HL-60 (cell line): Measurements from ENCODE around the gene SLC8A2.

Experiments used
- REST ChIP-seq: IDR thresholded peaks from 2 replicates; pipeline ENCODE4 v1.6.1; 2012; ENCODE audit warnings: low read depth; ENCODE audit not compliant: insufficient replicate concordance
- TF ChIP-seq, protein P1 (sequence below): IDR thresholded peaks from one replicate; pipeline ENCODE4 v1.5.1; 2011; ENCODE audit warnings: low read length, control low read depth, inconsistent platforms; ENCODE audit not compliant: insufficient read depth

GRCh38 chr19:47489072-47489914 lies 17.6 kb upstream of the SLC8A2 start:
- TF ChIP-seq, protein P1, sequence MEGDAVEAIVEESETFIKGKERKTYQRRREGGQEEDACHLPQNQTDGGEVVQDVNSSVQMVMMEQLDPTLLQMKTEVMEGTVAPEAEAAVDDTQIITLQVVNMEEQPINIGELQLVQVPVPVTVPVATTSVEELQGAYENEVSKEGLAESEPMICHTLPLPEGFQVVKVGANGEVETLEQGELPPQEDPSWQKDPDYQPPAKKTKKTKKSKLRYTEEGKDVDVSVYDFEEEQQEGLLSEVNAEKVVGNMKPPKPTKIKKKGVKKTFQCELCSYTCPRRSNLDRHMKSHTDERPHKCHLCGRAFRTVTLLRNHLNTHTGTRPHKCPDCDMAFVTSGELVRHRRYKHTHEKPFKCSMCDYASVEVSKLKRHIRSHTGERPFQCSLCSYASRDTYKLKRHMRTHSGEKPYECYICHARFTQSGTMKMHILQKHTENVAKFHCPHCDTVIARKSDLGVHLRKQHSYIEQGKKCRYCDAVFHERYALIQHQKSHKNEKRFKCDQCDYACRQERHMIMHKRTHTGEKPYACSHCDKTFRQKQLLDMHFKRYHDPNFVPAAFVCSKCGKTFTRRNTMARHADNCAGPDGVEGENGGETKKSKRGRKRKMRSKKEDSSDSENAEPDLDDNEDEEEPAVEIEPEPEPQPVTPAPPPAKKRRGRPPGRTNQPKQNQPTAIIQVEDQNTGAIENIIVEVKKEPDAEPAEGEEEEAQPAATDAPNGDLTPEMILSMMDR = no peak
- TF ChIP-seq REST = no peak
